Measurements from ENCODE around the gene ZFYVE9.

- TF ChIP-seq CTCF (IDR thresholded peaks at IDR 0.05; ENCODE audit: insufficient read depth, low read depth, low read length) (no peak), EZH2 (IDR thresholded peaks at IDR 0.05; ENCODE audit: insufficient read depth, low read length) (no peak)
Observed at GRCh38 chr1:52325786-52326185, 183.9 kb downstream of the ZFYVE9 start.

All from astrocyte (in vitro differentiated cells and primary cell).